ENCODE data around the gene SEPTIN12.

Gene SEPTIN12

DNA sequence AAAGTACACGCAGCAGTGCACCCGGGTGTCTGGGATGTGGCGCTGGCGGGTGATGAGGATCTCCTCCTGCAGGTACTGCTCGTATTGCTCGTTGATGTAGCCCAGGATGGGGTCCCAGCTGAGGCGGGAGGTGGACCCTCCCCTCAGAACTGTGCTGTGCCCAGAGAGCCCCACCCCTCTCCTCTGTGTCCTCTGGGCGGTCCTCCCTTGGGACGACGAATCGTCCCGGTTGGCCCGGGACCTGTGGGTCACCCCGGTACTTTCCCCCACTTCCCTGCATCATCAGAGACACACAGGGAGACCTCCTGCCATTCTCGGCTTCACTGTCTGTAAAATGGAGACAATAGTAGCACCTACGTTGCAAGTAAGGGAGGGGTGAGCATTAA, 4.2 kb downstream of the SEPTIN12 start:
- no peak for DNase-seq (ENCODE audit: low spot score)

DNA sequence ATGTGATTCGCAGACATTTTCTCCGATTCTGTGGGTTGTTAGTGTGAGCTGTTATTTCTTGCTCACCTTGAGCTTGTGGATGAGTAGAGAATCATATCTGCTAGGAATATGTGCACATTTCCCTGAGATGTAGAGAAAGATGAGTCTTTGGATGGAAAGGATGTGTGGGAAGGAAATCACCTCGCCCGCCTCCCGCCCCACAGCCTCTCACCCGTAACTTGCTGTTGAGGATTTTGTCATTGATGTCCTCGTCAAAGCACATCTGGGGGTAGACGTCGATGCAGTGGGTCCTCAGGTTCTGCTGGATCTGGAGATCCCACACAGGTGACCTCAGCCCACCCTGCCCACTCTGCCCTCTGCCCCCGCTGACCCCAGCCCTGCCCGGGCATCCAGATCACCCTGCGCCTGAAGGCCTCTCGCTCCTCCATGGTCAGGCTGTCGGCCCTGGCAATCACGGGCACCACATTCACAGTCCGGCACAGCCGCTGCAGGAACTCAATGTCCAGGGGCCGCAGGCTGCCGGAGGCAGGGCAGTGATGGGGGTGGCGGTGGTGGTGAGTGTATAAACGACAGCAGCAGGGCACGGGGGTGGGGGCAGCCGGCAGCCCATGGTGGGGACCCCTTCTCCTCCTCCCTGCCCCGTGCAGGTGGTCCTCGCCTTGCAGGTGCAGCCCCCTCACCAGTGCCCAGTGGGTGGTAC, 4.7 kb downstream of the SEPTIN12 start:
- no peak for DNase-seq (ENCODE audit: low spot score)

DNA sequence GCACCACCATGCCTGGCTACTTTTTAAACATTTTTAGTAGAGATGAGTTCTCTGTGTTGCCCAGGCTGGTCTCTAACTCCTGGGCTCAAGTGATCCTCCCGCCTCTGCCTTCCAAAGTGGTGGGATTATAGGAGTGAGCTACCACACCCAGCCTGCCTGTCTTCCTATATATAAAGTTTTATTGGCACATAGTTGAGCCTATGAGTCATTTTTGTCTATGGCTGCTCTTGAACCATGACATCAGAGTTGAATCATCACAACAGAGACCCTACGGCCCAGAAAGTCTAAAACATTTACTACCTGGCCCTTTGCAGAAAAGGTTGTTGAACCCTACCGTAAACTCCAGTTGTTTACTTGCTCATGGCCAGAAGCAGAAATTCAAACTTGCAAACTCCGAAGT, 7.9 kb downstream of the SEPTIN12 start:
- no peak for DNase-seq (ENCODE audit: low spot score)

DNA sequence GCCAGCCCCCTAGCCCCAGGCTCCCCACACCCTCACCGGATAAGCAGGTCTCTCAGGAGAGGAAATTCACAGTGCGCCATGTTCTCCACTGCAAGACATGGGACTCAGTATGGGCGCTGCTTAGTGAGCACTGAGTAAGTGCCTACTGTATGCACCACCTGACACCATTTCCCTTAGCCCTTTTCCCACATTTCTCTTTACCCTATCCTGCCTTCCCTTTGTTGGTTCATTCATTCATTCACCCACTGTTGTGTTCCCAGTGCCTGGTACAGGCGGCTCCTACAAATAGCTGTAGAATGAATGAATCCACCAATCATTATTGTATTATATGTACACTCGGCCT, 10.1 kb downstream of the SEPTIN12 start:
- no peak for DNase-seq (ENCODE audit: low spot score)

DNA sequence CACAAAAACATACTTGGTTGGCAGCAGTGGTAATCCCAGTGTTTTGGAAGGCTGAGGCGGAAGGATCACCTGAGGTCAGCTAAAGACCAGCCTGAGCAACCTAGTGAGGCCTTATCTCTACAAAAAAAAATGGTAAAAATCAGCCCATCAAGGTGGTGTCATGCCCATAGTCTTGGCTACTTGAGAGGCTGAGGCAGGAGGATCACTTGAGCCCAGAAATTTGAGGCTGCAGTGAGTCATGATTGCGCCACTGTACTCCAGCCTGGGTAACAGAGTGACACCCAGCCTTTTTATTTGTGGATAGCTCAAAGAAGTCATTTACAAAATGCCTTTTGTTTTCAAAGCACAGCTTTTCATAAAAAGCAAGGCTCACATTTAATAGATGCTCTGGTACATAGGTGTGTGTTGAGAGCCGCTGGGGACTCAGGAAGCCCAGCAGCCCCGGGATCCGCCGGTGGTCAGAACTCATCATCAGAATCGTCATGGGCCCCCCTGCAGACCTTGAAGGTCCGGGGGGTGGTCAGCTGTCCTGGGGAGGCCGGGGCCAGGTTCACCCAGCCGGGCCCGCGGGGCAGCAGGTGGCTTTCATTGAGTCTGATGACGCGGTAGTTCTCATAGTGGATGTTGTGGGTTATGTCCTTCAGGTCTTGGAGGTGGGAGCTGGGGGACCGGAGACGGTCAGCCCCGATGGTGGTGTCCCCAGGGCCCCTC, 10.7 kb downstream of the SEPTIN12 start:
- no peak for DNase-seq (ENCODE audit: low spot score)

DNA sequence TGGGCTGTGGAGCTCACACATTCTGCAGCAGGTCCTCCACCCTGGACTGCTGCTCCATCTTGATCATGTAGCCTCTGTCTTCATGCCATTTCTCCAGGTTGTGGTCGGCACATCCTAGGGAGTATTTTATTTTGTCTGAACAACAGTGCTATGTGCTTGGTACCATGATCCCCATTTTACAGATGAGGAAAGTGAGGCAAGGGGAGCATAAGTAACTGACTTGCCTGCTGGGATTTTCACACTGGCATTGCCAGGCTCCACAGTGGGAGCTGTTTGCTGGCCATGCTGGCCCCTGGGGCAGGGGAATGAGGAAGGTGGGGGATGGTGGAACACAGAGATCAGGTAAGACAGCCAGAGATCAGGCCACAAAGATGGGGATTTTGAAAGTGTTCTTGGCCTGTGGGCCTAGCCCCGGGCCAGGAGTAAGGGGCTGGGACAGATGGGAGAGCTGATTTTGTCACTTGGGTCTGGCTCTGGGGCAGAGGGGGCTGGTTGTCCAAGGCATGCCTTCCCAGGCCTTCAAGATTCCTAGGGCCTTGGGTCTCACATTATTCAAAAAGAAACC, 11.9 kb downstream of the SEPTIN12 start:
- no peak for DNase-seq (ENCODE audit: low spot score)

DNA sequence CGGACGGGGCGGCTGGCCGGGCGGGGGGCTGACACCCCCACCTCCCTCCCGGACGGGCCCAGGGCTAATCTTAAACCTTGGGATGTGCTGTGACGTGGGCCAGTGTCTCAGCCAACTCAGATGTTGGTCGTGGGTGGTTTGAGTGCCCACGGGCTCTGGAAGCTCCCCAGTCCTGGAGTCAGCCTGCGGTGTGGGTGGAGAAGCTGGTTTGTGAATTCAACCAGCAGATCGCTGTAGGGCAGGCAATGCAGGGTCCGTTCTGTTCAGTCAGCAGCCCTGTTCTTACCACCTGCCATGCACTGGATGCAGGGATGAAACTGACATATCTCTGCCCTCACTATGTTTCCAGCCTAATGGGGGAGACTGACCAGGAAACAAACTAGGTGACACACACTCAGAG, 13.1 kb downstream of the SEPTIN12 start:
- DNase-seq (ENCODE audit: low spot score) = no peak

DNA sequence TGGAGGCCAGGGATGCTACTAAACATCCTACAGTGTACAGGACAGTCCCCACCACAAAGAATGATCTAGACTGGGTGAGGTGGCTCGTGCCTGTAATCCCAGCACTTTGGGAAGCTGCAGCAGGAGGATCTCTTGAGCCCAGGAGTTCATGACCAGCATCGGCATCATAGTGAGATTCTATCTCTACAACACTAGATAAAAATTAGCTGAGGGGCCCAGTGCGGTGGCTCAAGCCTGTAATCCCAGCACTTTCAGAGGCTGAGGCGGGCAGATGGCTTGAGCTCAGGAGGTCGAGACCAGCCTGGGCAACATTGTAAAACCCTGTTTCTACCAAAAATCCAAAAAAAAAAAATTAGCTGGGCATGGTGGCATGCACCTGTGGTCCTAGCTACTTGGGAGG, 15.8 kb downstream of the SEPTIN12 start:
- no peak for DNase-seq (ENCODE audit: low spot score)

DNA sequence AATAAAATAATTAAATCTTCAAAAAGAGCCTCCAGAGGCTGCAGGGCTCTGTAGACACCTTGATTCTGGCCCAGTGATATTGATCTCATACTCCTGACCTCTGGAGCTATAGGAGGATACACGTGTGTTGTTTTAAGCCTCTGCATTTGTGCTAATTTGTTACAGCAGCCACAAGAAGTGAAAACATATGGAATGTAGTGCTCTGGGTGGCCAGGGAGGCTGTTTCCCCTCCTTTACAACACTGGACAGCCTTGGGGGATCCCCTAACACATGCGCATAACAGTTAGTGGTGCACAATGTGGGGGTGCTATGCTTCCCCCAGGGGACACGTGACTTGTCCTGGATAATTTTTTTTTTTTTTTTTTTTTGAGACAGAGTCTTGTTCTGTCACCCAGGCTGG, 16.5 kb downstream of the SEPTIN12 start:
- no peak for DNase-seq (ENCODE audit: low spot score)

DNA sequence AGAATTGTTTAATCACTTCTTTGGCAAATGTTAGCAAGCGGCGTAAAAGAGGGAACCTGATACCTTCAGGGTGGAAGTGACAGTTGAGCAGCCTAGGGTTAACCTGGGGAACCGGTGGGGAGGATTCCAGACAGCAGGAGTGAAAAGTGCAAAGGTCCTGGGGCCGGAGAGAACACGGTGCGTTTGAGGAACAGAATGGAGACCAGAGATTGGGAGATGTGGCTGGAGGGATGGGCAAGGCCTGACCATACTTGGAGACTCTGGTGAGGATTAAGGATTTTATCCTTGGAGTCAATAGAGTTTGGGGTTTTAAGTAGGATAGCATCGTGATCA, 18.9 kb downstream of the SEPTIN12 start:
- no peak for DNase-seq (ENCODE audit: low spot score)

DNA sequence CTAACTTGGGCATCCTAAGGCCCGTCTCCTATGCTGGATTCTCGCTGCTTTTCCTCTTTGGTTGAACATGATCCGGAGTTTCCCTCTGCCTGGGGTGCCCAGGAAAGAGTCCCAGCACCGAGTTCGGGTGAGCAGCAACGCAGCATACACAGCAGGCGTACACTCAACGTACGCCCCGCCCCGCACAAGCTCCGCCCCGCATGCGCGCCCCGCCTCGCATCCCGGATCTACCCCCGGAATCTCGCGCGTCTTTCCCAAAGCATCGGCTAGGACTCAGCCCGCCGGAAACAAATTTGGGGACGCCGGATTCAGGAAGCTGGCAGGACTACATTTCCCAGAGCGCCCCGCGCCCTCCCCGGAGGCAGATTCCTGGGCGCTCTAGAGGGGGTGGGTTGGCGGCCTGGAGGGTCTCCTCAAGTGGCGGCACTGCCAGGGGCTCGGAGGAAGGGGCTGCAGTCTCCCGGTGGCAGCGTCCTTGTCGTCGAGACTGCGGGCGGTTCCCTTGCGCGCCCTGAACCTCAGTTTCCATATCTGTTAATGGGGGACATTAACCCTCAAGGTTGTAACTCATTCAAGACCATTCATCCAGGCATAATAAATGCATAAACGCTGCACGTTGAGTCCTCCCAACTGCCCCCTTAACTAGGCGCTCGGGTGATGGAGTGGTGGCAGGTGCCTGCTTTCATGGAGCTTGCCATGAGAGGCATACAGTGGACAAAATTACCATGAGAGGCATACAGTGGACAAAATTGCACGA, 19.4 kb downstream of the SEPTIN12 start:
- DNase-seq (ENCODE audit: low spot score) = peak; percentile 94

DNA sequence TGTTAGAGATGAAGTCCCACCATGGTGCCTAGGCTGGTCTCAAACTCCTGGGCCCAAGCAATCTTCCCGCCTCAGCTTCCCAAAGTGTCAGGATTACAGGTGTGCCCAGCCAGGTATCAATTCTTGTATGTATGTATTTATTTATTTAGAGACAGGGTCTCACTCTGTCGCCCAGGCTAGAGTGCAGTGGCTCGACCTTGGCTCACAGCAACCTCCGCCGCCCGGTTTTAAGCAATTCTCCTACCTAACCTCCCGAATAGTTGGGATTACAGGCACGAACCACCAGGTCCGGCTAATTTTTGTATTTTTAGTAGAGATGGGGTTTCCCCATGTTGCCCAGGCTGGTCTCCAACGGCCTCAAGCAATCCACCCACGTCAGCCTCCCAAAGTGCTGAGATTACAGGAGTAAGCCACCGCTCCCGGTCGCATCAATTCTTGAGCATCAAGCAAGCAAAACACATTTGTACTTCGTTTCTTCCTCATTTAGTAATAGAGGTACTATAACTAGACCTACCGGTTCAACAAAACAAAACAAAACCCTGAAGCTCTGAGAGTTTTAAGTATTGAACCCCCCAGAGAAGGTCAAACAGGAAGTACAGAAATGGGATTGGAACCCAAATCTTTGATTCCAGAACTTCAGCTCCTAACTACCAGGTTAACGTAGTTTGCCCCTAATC, 20.1 kb downstream of the SEPTIN12 start:
- DNase-seq (ENCODE audit: low spot score) = no peak

DNA sequence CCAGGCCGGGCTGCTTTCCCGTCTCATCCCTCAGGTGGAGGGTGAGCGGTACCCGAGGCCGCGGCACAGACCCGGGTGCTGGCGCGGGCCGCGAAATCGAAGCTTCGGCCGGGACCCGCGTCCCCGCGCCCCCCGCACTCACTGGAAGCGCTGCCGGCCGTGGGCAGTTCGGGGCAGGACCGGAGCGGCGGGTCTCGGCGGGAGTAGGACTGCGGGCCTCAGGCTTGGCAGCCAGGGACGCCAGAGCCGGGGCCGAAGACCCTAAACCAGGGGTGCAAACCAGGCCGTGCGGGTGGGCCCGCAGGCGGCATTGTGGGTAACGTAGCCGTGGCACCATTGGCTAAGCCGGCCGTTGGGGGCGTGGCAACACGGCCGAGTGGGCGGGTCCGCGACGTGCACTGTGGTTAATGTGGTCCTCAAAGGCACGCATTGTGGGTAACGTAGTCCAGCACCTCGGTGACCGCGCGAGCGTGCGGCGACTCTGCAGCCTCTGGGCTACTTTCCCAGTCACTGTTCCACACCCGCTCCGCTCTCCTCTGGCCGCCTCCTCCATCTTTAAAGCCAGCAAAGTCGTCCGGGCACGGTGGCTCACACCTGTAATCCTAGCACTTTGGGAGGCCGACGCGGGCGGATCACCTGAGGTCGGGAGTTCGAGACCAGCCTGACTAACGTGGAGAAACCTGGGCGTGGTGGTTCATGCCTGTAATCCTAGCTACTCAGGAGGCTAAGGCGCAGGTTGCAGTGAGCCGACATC, 21.1 kb downstream of the SEPTIN12 start, which contains the start of gene ZNF500:
ZNF500 (minus strand) TSS at position 288 of the 754 bp plus-strand sequence. CDS start 1,184 bp downstream, outside the sequence.
- peak; percentile 94 for DNase-seq (ENCODE audit: low spot score)

DNA sequence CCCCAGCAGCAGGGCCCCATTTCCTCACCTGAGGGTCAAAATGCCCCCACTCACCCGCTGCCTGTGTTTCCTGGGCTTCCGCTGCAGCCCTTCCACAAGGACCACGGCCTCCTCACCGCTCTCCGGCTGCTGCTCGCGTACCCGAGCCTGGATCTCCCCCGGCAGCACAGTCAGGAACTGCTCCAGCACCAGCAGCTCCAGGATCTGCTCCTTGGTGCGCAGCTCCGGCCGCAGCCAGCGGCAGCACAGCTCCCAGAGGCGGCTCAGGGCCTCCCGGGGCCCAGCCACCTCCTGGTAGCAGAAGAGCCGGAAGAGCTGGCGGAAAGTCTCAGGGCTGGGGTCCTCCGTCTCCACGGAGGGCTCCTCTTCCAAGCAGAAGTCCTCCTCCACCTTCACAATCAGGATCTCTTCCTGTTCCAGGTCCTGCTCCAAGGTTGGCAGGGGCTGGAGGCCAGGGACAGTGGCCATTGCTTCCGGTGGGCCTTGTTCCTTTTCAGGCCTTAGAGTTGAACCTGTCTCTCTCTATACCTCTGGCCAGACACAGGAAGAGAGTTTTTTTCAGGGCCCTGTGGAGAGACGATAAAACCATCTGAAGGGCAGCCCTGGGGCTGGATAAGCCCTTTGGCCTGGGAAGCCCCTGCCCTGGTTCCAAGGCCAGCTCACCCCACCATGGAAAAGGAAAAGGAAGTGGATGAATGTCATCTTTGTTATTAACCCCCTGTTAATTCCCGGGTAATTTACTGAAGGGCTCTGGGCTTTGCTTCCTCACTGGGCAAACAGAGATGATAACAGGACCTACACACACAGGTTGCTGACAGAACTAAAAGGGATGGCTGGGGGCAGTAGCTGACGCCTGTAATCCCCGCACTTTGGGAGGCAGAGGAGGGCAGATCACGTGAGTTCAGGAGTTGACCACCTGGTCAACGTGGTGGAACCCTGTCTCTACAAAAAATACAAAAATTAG, 22.4 kb downstream of the SEPTIN12 start:
- DNase-seq (ENCODE audit: low spot score) = no peak

DNA sequence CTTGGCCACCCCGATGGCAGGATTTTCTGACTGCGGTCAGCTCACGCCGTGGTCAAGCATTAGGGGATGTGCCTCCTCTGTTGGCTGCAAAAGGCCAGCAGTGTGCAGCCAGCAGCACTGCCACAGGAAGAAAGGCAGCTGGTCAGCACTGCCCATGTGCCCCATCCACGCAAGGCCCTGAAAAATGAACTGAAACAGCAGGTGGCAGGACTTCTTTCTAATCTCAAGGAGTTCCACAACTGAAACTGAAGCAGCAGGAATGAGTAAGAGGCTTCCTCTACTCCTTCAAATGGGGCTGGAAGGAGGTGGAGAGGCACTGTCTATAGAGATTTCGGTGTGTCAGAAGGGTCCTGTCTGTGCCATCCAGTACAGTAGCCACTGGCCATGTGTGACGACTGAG, 24.4 kb downstream of the SEPTIN12 start:
- DNase-seq (ENCODE audit: low spot score) = no peak

DNA sequence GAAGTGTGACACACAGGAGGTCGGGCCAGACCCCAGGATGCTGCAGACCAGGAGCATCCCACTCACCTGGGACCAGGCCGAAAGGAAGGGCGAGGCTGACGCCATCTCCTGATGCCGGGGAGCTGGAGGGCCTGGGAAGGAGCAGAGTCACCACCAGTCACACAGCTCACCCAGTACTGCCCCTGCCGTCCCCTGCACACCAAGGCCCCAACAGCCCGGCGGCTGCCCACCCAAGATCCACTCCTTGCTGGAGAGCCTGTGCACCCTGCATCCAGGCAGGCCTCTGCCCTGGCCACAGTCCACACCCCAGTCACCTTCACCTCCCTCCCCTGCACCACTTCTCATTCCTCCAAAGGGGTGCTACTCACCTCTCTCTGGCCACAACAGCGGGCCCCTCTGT, 25.9 kb downstream of the SEPTIN12 start:
- no peak for DNase-seq (ENCODE audit: low spot score)

DNA sequence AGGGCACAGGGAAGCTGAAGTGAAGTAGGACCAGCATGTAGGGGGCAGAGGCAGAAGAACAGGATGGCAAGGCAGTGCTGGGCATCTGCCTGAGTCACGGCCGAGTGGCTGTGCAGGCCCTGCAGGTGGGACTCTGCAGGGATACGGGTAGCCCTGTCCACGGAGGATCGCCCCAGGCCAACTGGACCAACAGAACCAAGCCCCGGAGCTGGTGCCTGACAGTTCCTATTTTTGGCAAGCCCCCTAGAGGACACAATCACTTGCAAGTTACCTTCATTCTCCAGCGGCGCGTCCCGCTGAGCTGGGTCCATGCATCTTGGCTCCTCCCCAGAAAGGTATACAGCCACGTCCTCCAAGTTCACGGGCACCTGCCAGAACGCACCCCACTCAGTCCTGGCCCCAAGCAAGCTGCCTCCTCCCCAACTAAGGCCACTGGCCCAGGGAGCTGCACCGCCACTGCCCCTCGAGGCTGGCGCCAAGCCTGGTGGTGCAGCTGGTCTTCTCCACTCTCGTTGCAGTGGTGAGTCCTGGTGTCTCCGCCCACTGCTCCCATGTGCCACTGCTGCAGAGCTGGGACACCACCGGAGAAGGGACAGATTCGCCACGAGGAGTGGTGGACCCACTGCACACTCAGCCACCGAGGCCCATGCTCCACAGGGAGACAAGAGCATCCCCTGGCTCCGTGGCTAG, 27.8 kb downstream of the SEPTIN12 start:
- DNase-seq (ENCODE audit: low spot score) = no peak

DNA sequence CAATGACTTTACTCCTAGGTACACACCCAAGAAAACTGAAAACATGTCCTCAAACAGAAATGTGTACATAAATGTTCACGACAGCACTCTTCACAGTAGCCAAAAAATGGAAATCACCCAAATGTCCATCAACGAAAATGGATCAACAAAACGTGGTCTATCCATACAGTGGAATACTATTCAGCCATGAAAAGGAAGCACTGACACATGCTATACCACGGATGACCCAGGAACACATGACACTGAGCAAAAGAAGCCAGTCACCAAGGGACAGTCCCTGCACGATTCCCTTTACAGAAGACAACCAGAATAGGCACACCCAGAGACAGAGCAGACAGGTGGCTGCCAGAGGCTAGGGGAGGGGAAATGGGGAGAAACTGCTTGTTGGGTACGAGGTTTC, 32.5 kb downstream of the SEPTIN12 start:
- DNase-seq (ENCODE audit: low spot score) = no peak

DNA sequence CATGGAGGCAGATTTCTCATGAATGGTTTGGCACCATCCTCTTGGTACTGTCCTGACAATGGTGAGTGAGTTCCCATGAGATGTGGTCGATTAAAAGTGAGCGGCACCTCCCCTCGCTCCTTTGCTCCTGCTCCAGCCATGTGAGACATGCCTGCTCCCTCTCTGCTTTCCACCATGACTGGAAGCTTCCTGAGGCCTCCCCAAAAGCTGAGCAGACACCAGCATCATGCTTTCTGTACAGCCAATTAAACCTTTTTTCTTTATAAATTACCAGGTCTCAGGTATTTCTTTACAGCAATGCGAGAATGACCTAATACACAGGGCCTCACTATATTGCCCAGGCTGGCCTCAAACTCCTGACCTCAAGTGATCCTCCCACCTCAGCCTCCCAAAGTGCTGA, 33.3 kb downstream of the SEPTIN12 start:
- DNase-seq (ENCODE audit: low spot score) = no peak

DNA sequence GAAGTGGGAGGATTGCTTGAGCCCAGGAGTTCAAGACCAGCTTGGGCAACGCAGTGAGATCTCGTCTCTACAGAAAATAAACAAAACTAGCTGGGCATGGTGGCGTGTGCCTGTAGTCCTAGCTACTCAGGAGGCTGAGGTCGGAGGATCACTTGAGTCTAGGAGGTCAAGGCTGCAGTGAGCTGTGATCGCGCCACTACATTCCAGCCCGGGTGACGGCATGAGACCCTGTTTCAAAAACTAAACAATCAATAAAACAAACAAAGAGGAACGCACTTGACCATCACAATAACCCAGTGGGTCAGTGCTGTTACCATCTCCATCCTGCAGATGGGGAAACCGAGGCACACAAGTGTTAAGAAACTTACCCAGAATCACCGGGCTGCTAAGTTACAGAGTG, 34.9 kb downstream of the SEPTIN12 start:
- no peak for DNase-seq (ENCODE audit: low spot score)
